HepG2 (cell line): ENCODE results near the gene USP5. TPM values are rescaled to one million over a fixed set of nuclear protein-coding genes. Genes with fewer than 3 reads are reported as not detected.

Experiments
- ARNT2 ChIP-seq: sonication (generic); formaldehyde crosslinking; IDR thresholded peaks from 2 replicates; pipeline ENCODE4 v1.8.0; 2022; ENCODE audit warnings: mild to moderate bottlenecking, low read depth, missing genetic modification reagents, moderate library complexity
- GABPB1 ChIP-seq: IDR thresholded peaks from 2 replicates; pipeline ENCODE4 v1.6.1; 2016; ENCODE audit warnings: mild to moderate bottlenecking, missing genetic modification reagents, moderate library complexity, missing compliant biosample characterization
- HDAC2 ChIP-seq: sonication (generic); formaldehyde crosslinking; IDR thresholded peaks from 2 replicates; pipeline ENCODE4 v1.4.0; 2020; ENCODE audit warnings: missing genetic modification reagents
- HMGA1 ChIP-seq: sonication (generic); formaldehyde crosslinking; conservative IDR thresholded peaks from 2 replicates; pipeline ENCODE4 v1.4.0; 2020; ENCODE audit warnings: missing genetic modification reagents
- HOXA5 ChIP-seq: sonication (generic); formaldehyde crosslinking; IDR thresholded peaks from 2 replicates; pipeline ENCODE4 v1.4.0; 2020; ENCODE audit warnings: missing genetic modification reagents
- RFX3 ChIP-seq: IDR thresholded peaks from 2 replicates; pipeline ENCODE4 v1.6.1; 2016; ENCODE audit warnings: missing biosample characterization, missing genetic modification reagents
- SMAD1 ChIP-seq: sonication (generic); formaldehyde crosslinking; IDR thresholded peaks from 2 replicates; pipeline ENCODE4 v1.4.0; 2020; ENCODE audit warnings: missing genetic modification reagents, low read depth, mild to moderate bottlenecking, borderline replicate concordance
- ZBTB3 ChIP-seq: sonication (generic); formaldehyde crosslinking; IDR thresholded peaks from 2 replicates; pipeline ENCODE4 v1.4.0; 2020; ENCODE audit warnings: low read depth, mild to moderate bottlenecking, moderate library complexity, missing genetic modification reagents, borderline replicate concordance
- ZFP82 ChIP-seq: sonication (generic); formaldehyde crosslinking; IDR thresholded peaks from 2 replicates; pipeline ENCODE4 v1.5.1; 2020; ENCODE audit warnings: mild to moderate bottlenecking, missing genetic modification reagents, borderline replicate concordance
- ZKSCAN8 ChIP-seq: IDR thresholded peaks from 2 replicates; pipeline ENCODE4 v1.6.1; 2016; ENCODE audit warnings: borderline replicate concordance, missing genetic modification reagents, missing compliant biosample characterization
- ZNF17 ChIP-seq: sonication (generic); formaldehyde crosslinking; IDR thresholded peaks from 2 replicates; pipeline ENCODE4 v1.5.0; 2020; ENCODE audit warnings: mild to moderate bottlenecking, missing genetic modification reagents
- ZNF446 ChIP-seq: sonication (generic); formaldehyde crosslinking; IDR thresholded peaks from 2 replicates; pipeline ENCODE4 v1.5.0; 2020; ENCODE audit warnings: mild to moderate bottlenecking, missing genetic modification reagents
- ZNF543 ChIP-seq: sonication (generic); formaldehyde crosslinking; IDR thresholded peaks from 2 replicates; pipeline ENCODE4 v1.4.0; 2020; ENCODE audit warnings: mild to moderate bottlenecking, missing genetic modification reagents
- ZNF549 ChIP-seq: sonication (generic); formaldehyde crosslinking; IDR thresholded peaks from 2 replicates; pipeline ENCODE4 v1.5.0; 2020; ENCODE audit warnings: missing genetic modification reagents
- ZNF569 ChIP-seq: sonication (generic); formaldehyde crosslinking; IDR thresholded peaks from 2 replicates; pipeline ENCODE4 v1.5.0; 2020; ENCODE audit warnings: mild to moderate bottlenecking, missing genetic modification reagents, moderate library complexity, borderline replicate concordance
- ZNF672 ChIP-seq: sonication (generic); formaldehyde crosslinking; IDR thresholded peaks from 2 replicates; pipeline ENCODE4 v1.8.1; 2022; ENCODE audit warnings: missing genetic modification reagents
- ZNF784 ChIP-seq: sonication (generic); formaldehyde crosslinking; IDR thresholded peaks from 2 replicates; pipeline ENCODE4 v1.5.1; 2020; ENCODE audit warnings: missing genetic modification reagents, mild to moderate bottlenecking, borderline replicate concordance
- polyA plus RNA-seq, 8 experiments: library from polyadenylated mRNA; depleted of rRNA in 3 of 8; stranded (reverse) in 7 of 8; unstranded in 1 of 8; fragments of >200 nt; fragmentation: Illumina TruSeq in 4 of 8; extraction: Trizol in 4 of 8; gene quantifications; 2 replicates each; pipeline versions ENCODE4 v1.2.1 to v1.2.3, GENCODE V29; 2011 to 2016; ENCODE audit warnings: low read depth in 4 of 8, missing spikeins in 1 of 8, mixed read lengths in 1 of 8; ENCODE audit not compliant: insufficient read depth in 1 of 8
- total RNA-seq, 5 experiments: library from RNA; depleted of rRNA; stranded (reverse); fragments of >200 nt; fragmentation: Illumina TruSeq; extraction: Trizol; gene quantifications; 2 replicates each; pipeline ENCODE4 v1.2.3, GENCODE V29; 2016; ENCODE audit warnings: low read depth in 1 of 5
- TF ChIP-seq, protein P1 (sequence below): sonication (generic); formaldehyde crosslinking; IDR thresholded peaks from 2 replicates; pipeline ENCODE4 v1.4.0; 2020; ENCODE audit warnings: missing genetic modification reagents, borderline replicate concordance
- TF ChIP-seq, protein P2 (sequence below): sonication (generic); formaldehyde crosslinking; IDR thresholded peaks from 2 replicates; pipeline ENCODE4 v1.5.1; 2020; ENCODE audit warnings: missing genetic modification reagents, mild to moderate bottlenecking, borderline replicate concordance
- TF ChIP-seq, protein P3 (sequence below): sonication (generic); formaldehyde crosslinking; IDR thresholded peaks from 2 replicates; pipeline ENCODE4 v1.9.0; 2021; ENCODE audit warnings: missing genetic modification reagents, borderline replicate concordance

The USP5 gene
- total and polyA plus RNA-seq, 2 of the 13 experiments (the other 11 are each of a cell fraction or from before 2014, with no cell fraction given), result 39.6 to 56.0 TPM

GRCh38 chr12:6867413-6868210 is 15.7 kb downstream of the USP5 start, which contains the start of gene TPI1 (continued):
- TF ChIP-seq, protein P1, sequence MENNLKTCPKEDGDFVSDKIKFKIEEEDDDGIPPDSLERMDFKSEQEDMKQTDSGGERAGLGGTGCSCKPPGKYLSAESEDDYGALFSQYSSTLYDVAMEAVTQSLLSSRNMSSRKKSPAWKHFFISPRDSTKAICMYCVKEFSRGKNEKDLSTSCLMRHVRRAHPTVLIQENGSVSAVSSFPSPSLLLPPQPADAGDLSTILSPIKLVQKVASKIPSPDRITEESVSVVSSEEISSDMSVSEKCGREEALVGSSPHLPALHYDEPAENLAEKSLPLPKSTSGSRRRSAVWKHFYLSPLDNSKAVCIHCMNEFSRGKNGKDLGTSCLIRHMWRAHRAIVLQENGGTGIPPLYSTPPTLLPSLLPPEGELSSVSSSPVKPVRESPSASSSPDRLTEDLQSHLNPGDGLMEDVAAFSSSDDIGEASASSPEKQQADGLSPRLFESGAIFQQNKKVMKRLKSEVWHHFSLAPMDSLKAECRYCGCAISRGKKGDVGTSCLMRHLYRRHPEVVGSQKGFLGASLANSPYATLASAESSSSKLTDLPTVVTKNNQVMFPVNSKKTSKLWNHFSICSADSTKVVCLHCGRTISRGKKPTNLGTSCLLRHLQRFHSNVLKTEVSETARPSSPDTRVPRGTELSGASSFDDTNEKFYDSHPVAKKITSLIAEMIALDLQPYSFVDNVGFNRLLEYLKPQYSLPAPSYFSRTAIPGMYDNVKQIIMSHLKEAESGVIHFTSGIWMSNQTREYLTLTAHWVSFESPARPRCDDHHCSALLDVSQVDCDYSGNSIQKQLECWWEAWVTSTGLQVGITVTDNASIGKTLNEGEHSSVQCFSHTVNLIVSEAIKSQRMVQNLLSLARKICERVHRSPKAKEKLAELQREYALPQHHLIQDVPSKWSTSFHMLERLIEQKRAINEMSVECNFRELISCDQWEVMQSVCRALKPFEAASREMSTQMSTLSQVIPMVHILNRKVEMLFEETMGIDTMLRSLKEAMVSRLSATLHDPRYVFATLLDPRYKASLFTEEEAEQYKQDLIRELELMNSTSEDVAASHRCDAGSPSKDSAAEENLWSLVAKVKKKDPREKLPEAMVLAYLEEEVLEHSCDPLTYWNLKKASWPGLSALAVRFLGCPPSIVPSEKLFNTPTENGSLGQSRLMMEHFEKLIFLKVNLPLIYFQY (CRISPR knock-in tag), result no peak; the same call in 1 of the 2 replicates
- TF ChIP-seq ZNF672 (CRISPR knock-in tag) (no peak), ZNF17 (no peak), ZKSCAN8 (CRISPR knock-in tag) (no peak), HOXA5 (CRISPR knock-in tag) (peak; percentile 93), ZNF549 (no peak; the same call in 1 of the 2 replicates), ZNF446 (CRISPR knock-in tag) (peak; percentile 60; the same call in 1 of the 2 replicates), ZFP82 (peak; percentile 82; the same call in 1 of the 2 replicates), HDAC2 (CRISPR knock-in tag) (no peak), GABPB1 (CRISPR knock-in tag) (peak; percentile 65), ZNF543 (CRISPR knock-in tag) (0 out of 2 replicates have a peak, but pooled peaks have one; percentile 21), SMAD1 (CRISPR knock-in tag) (no peak), ZNF784 (peak; percentile 94; the same call in 1 of the 2 replicates), ZBTB3 (no peak), ZNF569 (no peak), ARNT2 (CRISPR knock-in tag) (peak; percentile 83), RFX3 (CRISPR knock-in tag) (no peak), HMGA1 (no peak)
- TF ChIP-seq, protein P2, sequence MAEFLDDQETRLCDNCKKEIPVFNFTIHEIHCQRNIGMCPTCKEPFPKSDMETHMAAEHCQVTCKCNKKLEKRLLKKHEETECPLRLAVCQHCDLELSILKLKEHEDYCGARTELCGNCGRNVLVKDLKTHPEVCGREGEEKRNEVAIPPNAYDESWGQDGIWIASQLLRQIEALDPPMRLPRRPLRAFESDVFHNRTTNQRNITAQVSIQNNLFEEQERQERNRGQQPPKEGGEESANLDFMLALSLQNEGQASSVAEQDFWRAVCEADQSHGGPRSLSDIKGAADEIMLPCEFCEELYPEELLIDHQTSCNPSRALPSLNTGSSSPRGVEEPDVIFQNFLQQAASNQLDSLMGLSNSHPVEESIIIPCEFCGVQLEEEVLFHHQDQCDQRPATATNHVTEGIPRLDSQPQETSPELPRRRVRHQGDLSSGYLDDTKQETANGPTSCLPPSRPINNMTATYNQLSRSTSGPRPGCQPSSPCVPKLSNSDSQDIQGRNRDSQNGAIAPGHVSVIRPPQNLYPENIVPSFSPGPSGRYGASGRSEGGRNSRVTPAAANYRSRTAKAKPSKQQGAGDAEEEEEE (CRISPR knock-in tag), result no peak
- TF ChIP-seq, protein P3, sequence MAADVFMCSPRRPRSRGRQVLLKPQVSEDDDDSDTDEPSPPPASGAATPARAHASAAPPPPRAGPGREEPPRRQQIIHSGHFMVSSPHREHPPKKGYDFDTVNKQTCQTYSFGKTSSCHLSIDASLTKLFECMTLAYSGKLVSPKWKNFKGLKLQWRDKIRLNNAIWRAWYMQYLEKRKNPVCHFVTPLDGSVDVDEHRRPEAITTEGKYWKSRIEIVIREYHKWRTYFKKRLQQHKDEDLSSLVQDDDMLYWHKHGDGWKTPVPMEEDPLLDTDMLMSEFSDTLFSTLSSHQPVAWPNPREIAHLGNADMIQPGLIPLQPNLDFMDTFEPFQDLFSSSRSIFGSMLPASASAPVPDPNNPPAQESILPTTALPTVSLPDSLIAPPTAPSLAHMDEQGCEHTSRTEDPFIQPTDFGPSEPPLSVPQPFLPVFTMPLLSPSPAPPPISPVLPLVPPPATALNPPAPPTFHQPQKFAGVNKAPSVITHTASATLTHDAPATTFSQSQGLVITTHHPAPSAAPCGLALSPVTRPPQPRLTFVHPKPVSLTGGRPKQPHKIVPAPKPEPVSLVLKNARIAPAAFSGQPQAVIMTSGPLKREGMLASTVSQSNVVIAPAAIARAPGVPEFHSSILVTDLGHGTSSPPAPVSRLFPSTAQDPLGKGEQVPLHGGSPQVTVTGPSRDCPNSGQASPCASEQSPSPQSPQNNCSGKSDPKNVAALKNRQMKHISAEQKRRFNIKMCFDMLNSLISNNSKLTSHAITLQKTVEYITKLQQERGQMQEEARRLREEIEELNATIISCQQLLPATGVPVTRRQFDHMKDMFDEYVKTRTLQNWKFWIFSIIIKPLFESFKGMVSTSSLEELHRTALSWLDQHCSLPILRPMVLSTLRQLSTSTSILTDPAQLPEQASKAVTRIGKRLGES (CRISPR knock-in tag), result no peak
